SU-DHL-6 (cell line): ENCODE results near the gene MT1H.
A peak's percentile ranks its signal among the peaks of the same experiment; 100 is the strongest.

Source experiments
- H2AFZ ChIP-seq: fragments of 200-600 bp; sonication (generic); 2 replicates; pipeline ENCODE4 v1.6.1; 2014; ENCODE audit warnings: low read depth, mild to moderate bottlenecking, moderate library complexity, mixed read lengths, antibody characterized with exemption, low read length; ENCODE audit not compliant: severe bottlenecking
- H3F3A ChIP-seq: fragments of 200-600 bp; shearing (Covaris generic); 2 replicates; pipeline ENCODE4 v1.6.0; 2016; ENCODE audit warnings: antibody characterized with exemption, mild to moderate bottlenecking; ENCODE audit not compliant: insufficient read depth
- H3K27ac ChIP-seq: fragments of 200-600 bp; sonication (generic); 2 replicates; pipeline ENCODE4 v1.5.1; 2016; ENCODE audit warnings: low read depth, mild to moderate bottlenecking, low read length, moderate library complexity, mixed read lengths
- H3K27me3 ChIP-seq: fragments of 200-600 bp; sonication (generic), shearing (Covaris generic); 2 replicates; pipeline ENCODE4 v1.6.0; 2014; ENCODE audit warnings: mild to moderate bottlenecking, low read length
- H3K36me3 ChIP-seq: fragments of 200-600 bp; sonication (generic); 2 replicates; pipeline ENCODE4 v1.6.1; 2014; ENCODE audit warnings: mild to moderate bottlenecking, low read length, mixed read lengths
- H3K4me2 ChIP-seq: fragments of 300-600, 200-600 bp; shearing (Covaris generic), sonication (generic); 2 replicates; pipeline ENCODE4 v1.6.0; 2014; ENCODE audit warnings: low read length, low read depth, mild to moderate bottlenecking; ENCODE audit not compliant: poor library complexity, severe bottlenecking
- H3K4me3 ChIP-seq: fragments of 200-600 bp; sonication (generic); 2 replicates; pipeline ENCODE4 v1.5.1; 2014; ENCODE audit warnings: antibody characterized with exemption, low read length, mild to moderate bottlenecking, mixed read lengths; ENCODE audit not compliant: insufficient read depth, poor library complexity, severe bottlenecking
- H3K79me2 ChIP-seq: fragments of 200-600 bp; sonication (generic); 2 replicates; pipeline ENCODE4 v1.6.1; 2014; ENCODE audit warnings: mild to moderate bottlenecking, low read length, moderate library complexity; ENCODE audit not compliant: insufficient read depth
- H3K9ac ChIP-seq: fragments of 200-600 bp; sonication (generic); 2 replicates; pipeline ENCODE4 v1.7.0; 2014; ENCODE audit warnings: mild to moderate bottlenecking, low read length
- H3K9me2 ChIP-seq: fragments of 200-600 bp; sonication (generic); replicated peaks from 2 replicates; pipeline ENCODE4 v1.6.1; 2014; ENCODE audit warnings: low read length; ENCODE audit not compliant: insufficient read depth
- H3K9me3 ChIP-seq: fragments of 200-600 bp; sonication (generic); 2 replicates; pipeline ENCODE4 v1.6.1; 2014; ENCODE audit warnings: low read length, mixed read lengths; ENCODE audit not compliant: insufficient read depth
- H4K20me1 ChIP-seq: fragments of 200-600 bp; sonication (generic); 2 replicates; pipeline ENCODE4 v1.6.1; 2014; ENCODE audit warnings: low read depth, mild to moderate bottlenecking, antibody characterized with exemption, low read length, moderate library complexity, mixed read lengths
- EZH2phosphoT487 ChIP-seq: fragments of 200-600 bp; sonication (generic), shearing (Covaris generic); conservative IDR thresholded peaks from 2 replicates; pipeline ENCODE4 v1.6.1; 2018; ENCODE audit warnings: mild to moderate bottlenecking, antibody characterized with exemption, low read length, moderate library complexity, mixed read lengths
- TF ChIP-seq, protein P1 (sequence below): fragments of 200-600 bp; sonication (generic); IDR thresholded peaks from one replicate; pipeline ENCODE4 v1.5.1; 2017; ENCODE audit warnings: antibody characterized with exemption, mild to moderate bottlenecking, low read length, moderate library complexity; ENCODE audit not compliant: insufficient read depth, poor library complexity, severe bottlenecking

The MT1H gene

DNA sequence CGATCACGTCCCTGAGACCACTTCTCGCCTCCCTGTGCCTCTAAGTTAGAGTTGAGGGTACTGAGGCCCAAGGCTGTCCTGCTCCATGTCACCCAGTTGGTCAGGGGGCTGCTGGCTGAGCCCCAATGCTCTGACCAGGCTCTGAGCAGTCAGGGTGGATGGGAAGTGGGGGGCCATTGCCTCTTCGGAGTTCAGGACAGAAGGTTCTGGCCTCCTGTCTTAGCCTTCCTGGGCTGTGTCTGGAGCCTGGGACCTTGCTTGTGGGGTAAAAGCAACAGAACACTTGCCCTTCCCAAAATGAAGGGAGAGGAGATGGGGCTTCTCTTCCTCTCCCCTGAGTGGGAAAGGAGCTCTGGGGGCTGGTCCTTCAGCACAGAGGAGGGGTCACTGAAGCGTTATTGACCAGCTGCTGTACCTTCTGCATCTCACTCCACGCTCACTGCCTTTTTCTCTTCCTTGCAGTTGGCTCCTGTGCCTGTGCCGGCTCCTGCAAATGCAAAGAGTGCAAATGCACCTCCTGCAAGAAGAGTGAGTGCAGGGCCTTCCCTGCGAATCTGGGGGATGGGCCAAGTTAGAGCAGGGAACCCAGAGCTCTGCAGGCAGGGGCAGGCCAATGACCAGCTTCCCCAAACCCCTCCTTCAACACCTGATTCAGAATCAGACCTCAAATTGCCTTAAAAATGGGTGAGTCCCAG lies 13.2 kb downstream of the MT1H start:
- Histone ChIP-seq H3K4me3 (peak overlapping the region; percentile 51), H3K79me2 (no peaks in the 10 kb centered on the region), H3K9me3 (no peaks in the 10 kb centered on the region), H3K9ac (peak overlapping the region; percentile 57), H3K27ac (no peak overlapping the region), H3K27me3 (no peaks in the 10 kb centered on the region), H2AFZ (peak overlapping the region; percentile 78), H3K9me2 (no peaks in the 10 kb centered on the region), H3F3A (no peaks in the 10 kb centered on the region), H4K20me1 (no peaks in the 10 kb centered on the region), H3K4me2 (peak overlapping the region; percentile 70), H3K36me3 (no peaks in the 10 kb centered on the region)
- TF ChIP-seq EZH2phosphoT487, result no peak
- TF ChIP-seq, protein P1, sequence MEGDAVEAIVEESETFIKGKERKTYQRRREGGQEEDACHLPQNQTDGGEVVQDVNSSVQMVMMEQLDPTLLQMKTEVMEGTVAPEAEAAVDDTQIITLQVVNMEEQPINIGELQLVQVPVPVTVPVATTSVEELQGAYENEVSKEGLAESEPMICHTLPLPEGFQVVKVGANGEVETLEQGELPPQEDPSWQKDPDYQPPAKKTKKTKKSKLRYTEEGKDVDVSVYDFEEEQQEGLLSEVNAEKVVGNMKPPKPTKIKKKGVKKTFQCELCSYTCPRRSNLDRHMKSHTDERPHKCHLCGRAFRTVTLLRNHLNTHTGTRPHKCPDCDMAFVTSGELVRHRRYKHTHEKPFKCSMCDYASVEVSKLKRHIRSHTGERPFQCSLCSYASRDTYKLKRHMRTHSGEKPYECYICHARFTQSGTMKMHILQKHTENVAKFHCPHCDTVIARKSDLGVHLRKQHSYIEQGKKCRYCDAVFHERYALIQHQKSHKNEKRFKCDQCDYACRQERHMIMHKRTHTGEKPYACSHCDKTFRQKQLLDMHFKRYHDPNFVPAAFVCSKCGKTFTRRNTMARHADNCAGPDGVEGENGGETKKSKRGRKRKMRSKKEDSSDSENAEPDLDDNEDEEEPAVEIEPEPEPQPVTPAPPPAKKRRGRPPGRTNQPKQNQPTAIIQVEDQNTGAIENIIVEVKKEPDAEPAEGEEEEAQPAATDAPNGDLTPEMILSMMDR, result no peak

DNA sequence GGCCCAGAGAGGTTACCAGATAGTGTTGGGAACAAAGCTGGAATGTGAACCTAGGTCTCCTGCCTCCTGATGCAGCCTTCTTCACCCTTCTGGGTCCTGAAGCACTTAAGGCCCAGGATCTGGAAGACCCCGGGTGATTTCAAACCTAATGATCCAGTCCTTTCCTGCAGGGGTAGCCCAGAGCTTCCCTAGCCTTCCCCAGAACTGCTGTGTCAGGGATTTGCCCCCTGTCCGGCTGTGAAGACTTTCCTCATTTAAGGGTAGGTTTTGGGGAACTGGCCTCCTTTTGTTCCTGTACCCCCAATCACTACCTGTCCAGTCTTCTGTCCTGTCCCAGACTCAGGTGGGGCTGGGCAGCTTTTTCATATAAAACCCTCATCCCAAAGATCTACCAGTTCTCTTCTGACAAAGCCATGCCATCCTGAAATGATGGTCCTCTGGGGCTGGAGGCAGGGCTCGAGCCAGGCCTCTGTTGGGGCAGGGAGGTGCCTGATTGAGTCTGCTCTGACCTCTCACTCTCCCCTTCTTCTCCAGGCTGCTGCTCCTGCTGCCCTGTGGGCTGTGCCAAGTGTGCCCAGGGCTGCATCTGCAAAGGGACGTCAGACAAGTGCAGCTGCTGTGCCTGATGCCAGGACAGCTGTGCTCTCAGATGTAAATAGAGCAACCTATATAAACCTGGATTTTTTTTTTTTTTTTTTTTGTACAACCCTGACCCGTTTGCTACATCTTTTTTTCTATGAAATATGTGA lies 14.0 kb downstream of the MT1H start:
- H3F3A ChIP-seq, result no peaks in the 10 kb centered on the region
- TF ChIP-seq, protein P1, result no peak
- no peak for TF ChIP-seq EZH2phosphoT487
- H2AFZ ChIP-seq, result no peak overlapping the region
- H3K9me2 ChIP-seq, result no peaks in the 10 kb centered on the region
- H3K79me2 ChIP-seq, result no peaks in the 10 kb centered on the region
- no peaks in the 10 kb centered on the region for H3K27me3 ChIP-seq
- H3K36me3 ChIP-seq, result no peaks in the 10 kb centered on the region
- H3K9ac ChIP-seq, result no peak overlapping the region
- no peak overlapping the region for H3K4me3 ChIP-seq
- no peak overlapping the region for H3K4me2 ChIP-seq
- no peaks in the 10 kb centered on the region for H4K20me1 ChIP-seq
- H3K27ac ChIP-seq, result no peak overlapping the region
- H3K9me3 ChIP-seq, result no peaks in the 10 kb centered on the region

DNA sequence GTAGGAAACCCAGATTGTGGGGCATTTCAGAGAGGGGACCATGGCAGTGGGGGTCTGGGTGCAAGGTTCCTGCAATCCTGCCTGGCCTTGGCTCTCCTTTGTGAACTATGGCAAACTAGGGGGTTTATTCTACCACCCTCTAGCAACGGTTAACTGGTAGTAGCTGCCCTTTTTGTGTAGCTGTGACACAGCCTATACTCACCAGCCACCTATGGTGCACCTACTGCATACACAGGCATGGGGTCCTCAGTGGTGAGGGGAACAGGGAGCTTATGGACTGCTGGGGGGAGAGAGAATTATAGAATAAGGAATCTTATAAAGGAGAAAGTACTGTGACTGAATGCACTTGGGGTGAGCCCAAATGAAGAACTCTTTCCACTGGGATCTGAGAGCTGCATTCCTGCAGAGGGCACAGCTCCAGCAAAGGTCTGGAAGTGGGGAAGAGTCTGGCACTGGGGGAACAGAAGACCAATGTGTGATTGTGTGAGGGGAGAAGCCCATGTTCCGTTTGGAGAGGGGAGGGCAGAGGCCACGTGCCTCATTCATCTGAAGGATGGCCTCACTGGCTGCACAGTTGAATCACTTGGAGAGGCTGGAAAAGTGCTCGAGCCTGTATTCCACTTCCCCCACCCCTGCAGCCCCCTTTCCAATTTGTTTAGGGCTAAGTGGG lies 14.8 kb downstream of the MT1H start:
- Histone ChIP-seq H4K20me1 (no peaks in the 10 kb centered on the region), H3K27ac (no peak overlapping the region), H3K9ac (no peak overlapping the region), H3K36me3 (no peaks in the 10 kb centered on the region), H3K27me3 (no peaks in the 10 kb centered on the region), H3K4me2 (no peak overlapping the region), H3F3A (no peaks in the 10 kb centered on the region), H3K79me2 (no peaks in the 10 kb centered on the region), H3K4me3 (no peak overlapping the region), H3K9me3 (no peaks in the 10 kb centered on the region), H3K9me2 (no peaks in the 10 kb centered on the region), H2AFZ (no peak overlapping the region)
- TF ChIP-seq, protein P1, result no peak
- no peak for TF ChIP-seq EZH2phosphoT487
